ENCODE results near the gene ATE1.

The ATE1 gene

GRCh38 chr10:121822724-121823123, 105.1 kb downstream of the ATE1 start:
- no peaks in the 10 kb centered on the region for H3K9me3 ChIP-seq (ENCODE audit: insufficient read depth, low read length, severe bottlenecking)
- H2AFZ ChIP-seq (ENCODE audit: low read depth, low read length) = no peak overlapping the region
- no peaks in the 10 kb centered on the region; the same call in 1 of the 2 replicates for H4K20me1 ChIP-seq (ENCODE audit: insufficient read depth, low read length)
- no peak overlapping the region for H3K9ac ChIP-seq (ENCODE audit: low read depth, low read length)
- no peaks in the 10 kb centered on the region for H3K79me2 ChIP-seq (ENCODE audit: insufficient read depth, low read length)
- H3K36me3 ChIP-seq (ENCODE audit: insufficient read depth, low read length) = peaks cover 12% of the 10 kb centered on the region
- no peak overlapping the region for H3K4me3 ChIP-seq (ENCODE audit: low read depth in 1 of 2, low read length in 2 of 2)
- H3K4me2 ChIP-seq (ENCODE audit: insufficient read depth, low read length) = no peak overlapping the region
- ATAC-seq (ENCODE audit: insufficient read depth, low read depth) (no peak), DNase-seq (no peak)
- no peak for TF ChIP-seq CTCF (IDR thresholded peaks at IDR 0.05; ENCODE audit: borderline replicate concordance, extremely low read depth, low read length, poor library complexity, severe bottlenecking)
- TF ChIP-seq EZH2 (IDR thresholded peaks at IDR 0.05; ENCODE audit: borderline replicate concordance, low read depth, low read length, severe bottlenecking) = no peak
- H3K27ac ChIP-seq (ENCODE audit: low read length) = no peak overlapping the region
- H3K4me1 ChIP-seq (ENCODE audit: insufficient read depth, low read length) = no peaks in the 10 kb centered on the region
- no peaks in the 10 kb centered on the region for H3K27me3 ChIP-seq (ENCODE audit: insufficient read depth, low read length, poor library complexity)

- Histone ChIP-seq H3K9me3 (ENCODE audit: insufficient read depth, low read length, severe bottlenecking) (no peaks in the 10 kb centered on the region), H3K4me1 (ENCODE audit: insufficient read depth, low read length) (no peaks in the 10 kb centered on the region), H4K20me1 (ENCODE audit: insufficient read depth, low read length) (no peaks in the 10 kb centered on the region; the same call in 1 of the 2 replicates), H3K4me3 (ENCODE audit: low read depth in 1 of 2, low read length in 2 of 2) (no peak overlapping the region), H3K27ac (ENCODE audit: low read length) (no peak overlapping the region), H3K79me2 (ENCODE audit: insufficient read depth, low read length) (no peaks in the 10 kb centered on the region), H3K9ac (ENCODE audit: low read depth, low read length) (no peak overlapping the region), H3K27me3 (ENCODE audit: insufficient read depth, low read length, poor library complexity) (no peaks in the 10 kb centered on the region), H3K36me3 (ENCODE audit: insufficient read depth, low read length) (0 out of 2 replicates have a peak, but pooled peaks cover 8% of the 10 kb centered on the region), H2AFZ (ENCODE audit: low read depth, low read length) (no peak overlapping the region), H3K4me2 (ENCODE audit: insufficient read depth, low read length) (no peak overlapping the region)
- DNase-seq (no peak), ATAC-seq (ENCODE audit: insufficient read depth, low read depth) (no peak)
- no peak for TF ChIP-seq CTCF (IDR thresholded peaks at IDR 0.05; ENCODE audit: borderline replicate concordance, extremely low read depth, low read length, poor library complexity, severe bottlenecking)
- no peak for TF ChIP-seq EZH2 (IDR thresholded peaks at IDR 0.05; ENCODE audit: borderline replicate concordance, low read depth, low read length, severe bottlenecking)
These were observed 105.7 kb downstream of the ATE1 start for GRCh38 chr10:121822180-121822579.

DNA sequence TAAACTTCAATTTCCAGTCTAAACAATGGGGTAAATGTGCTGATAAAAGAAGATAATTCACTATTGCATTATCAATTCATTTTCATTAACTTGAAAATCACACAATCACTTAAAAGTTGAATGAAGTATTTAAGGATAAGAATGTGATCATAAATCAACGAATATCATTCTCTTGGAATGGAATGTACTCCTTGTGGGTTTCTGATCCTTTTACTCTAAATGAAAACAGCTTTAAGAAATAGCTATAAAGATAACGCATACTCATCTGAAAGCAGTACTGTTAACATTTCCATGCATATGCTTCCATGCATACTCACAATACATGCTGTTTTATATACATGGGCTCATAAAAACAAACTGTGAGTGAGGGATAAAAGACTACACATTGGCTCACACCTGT, 108.8 kb downstream of the ATE1 start:
- H3K4me2 ChIP-seq (ENCODE audit: insufficient read depth, low read length) = no peak overlapping the region
- ATAC-seq (ENCODE audit: insufficient read depth, low read depth) (no peak), DNase-seq (no peak)
- H3K4me1 ChIP-seq (ENCODE audit: insufficient read depth, low read length) = no peaks in the 10 kb centered on the region
- H3K36me3 ChIP-seq (ENCODE audit: insufficient read depth, low read length) = peaks cover 10% of the 10 kb centered on the region; the same call in 1 of the 2 replicates
- H3K27ac ChIP-seq (ENCODE audit: low read length) = no peak overlapping the region
- TF ChIP-seq EZH2 (IDR thresholded peaks at IDR 0.05; ENCODE audit: borderline replicate concordance, low read depth, low read length, severe bottlenecking) = no peak
- no peak for TF ChIP-seq CTCF (IDR thresholded peaks at IDR 0.05; ENCODE audit: borderline replicate concordance, extremely low read depth, low read length, poor library complexity, severe bottlenecking)
- no peak overlapping the region for H3K4me3 ChIP-seq (ENCODE audit: low read depth in 1 of 2, low read length in 2 of 2)
- H3K9ac ChIP-seq (ENCODE audit: low read depth, low read length) = no peak overlapping the region
- no peak overlapping the region for H2AFZ ChIP-seq (ENCODE audit: low read depth, low read length)
- no peaks in the 10 kb centered on the region; the same call in 1 of the 2 replicates for H4K20me1 ChIP-seq (ENCODE audit: insufficient read depth, low read length)
- H3K9me3 ChIP-seq (ENCODE audit: insufficient read depth, low read length, severe bottlenecking) = no peaks in the 10 kb centered on the region
- no peaks in the 10 kb centered on the region for H3K27me3 ChIP-seq (ENCODE audit: insufficient read depth, low read length, poor library complexity)
- H3K79me2 ChIP-seq (ENCODE audit: insufficient read depth, low read length) = no peaks in the 10 kb centered on the region

DNA sequence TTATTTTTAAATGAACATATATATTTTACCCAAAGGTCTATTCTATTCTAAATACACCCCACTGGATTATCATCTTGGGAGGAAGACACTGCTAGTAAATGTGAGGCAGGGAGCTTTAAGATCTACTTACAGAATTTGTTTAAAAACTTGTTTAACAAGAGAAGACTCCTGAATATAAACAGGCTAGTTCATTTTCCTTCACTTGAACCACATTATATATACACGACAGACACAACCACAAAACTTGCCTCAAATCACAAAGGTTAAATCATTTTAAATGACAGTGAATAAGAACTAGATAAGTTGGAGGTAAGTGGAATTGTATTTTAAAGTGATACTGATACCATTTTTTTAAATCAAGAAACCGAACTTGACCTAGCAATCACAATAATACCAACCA, 109.2 kb downstream of the ATE1 start:
- Histone ChIP-seq H2AFZ (ENCODE audit: low read depth, low read length) (no peak overlapping the region), H3K79me2 (ENCODE audit: insufficient read depth, low read length) (no peaks in the 10 kb centered on the region), H3K4me1 (ENCODE audit: insufficient read depth, low read length) (no peaks in the 10 kb centered on the region), H3K9me3 (ENCODE audit: insufficient read depth, low read length, severe bottlenecking) (no peaks in the 10 kb centered on the region), H3K27me3 (ENCODE audit: insufficient read depth, low read length, poor library complexity) (no peaks in the 10 kb centered on the region), H3K36me3 (ENCODE audit: insufficient read depth, low read length) (peaks cover 11% of the 10 kb centered on the region; the same call in 1 of the 2 replicates), H3K4me2 (ENCODE audit: insufficient read depth, low read length) (no peak overlapping the region), H3K9ac (ENCODE audit: low read depth, low read length) (no peak overlapping the region), H3K27ac (ENCODE audit: low read length) (no peak overlapping the region), H3K4me3 (ENCODE audit: low read depth in 1 of 2, low read length in 2 of 2) (no peak overlapping the region), H4K20me1 (ENCODE audit: insufficient read depth, low read length) (no peaks in the 10 kb centered on the region; the same call in 1 of the 2 replicates)
- ATAC-seq (ENCODE audit: insufficient read depth, low read depth) = no peak
- TF ChIP-seq EZH2 (IDR thresholded peaks at IDR 0.05; ENCODE audit: borderline replicate concordance, low read depth, low read length, severe bottlenecking) (no peak), CTCF (IDR thresholded peaks at IDR 0.05; ENCODE audit: borderline replicate concordance, extremely low read depth, low read length, poor library complexity, severe bottlenecking) (no peak)
- no peak for DNase-seq
